NT2/D1 (cell line): ENCODE results near the gene BHLHE23.
"Not testable (repeated sequence)": the region's sequence is repeated elsewhere in the genome, so short reads cannot be mapped to it uniquely, and the experiment has no call there.

Source experiments
- DNase-seq: peaks from one replicate; pipeline ENCODE4 v3.0.0-alpha.2; 2011; ENCODE audit warnings: low read depth, low spot score
- H3K27me3 ChIP-seq: 2 replicates; pipeline ENCODE4 v1.6.0; 2011; ENCODE audit warnings: mild to moderate bottlenecking; ENCODE audit not compliant: insufficient read length, insufficient read depth
- H3K36me3 ChIP-seq: 2 replicates; pipeline ENCODE4 v1.6.1; 2011; ENCODE audit warnings: mild to moderate bottlenecking, low read length, mixed read lengths; ENCODE audit not compliant: insufficient read depth, insufficient read length
- H3K4me1 ChIP-seq: 2 replicates; pipeline ENCODE4 v1.5.1; 2011; ENCODE audit not compliant: insufficient read depth, insufficient read length
- H3K4me3 ChIP-seq: 2 replicates; pipeline ENCODE4 v1.5.1; 2011; ENCODE audit warnings: low read depth; ENCODE audit not compliant: insufficient read length
- H3K9ac ChIP-seq: 2 replicates; pipeline ENCODE4 v1.6.0; 2011; ENCODE audit warnings: low read depth; ENCODE audit not compliant: insufficient read length
- H3K9me3 ChIP-seq: 2 replicates; pipeline ENCODE4 v1.5.1; 2011; ENCODE audit warnings: mild to moderate bottlenecking, low read length; ENCODE audit not compliant: insufficient read depth
- SUZ12 ChIP-seq: IDR thresholded peaks from 2 replicates; pipeline ENCODE4 v1.6.1; 2011; ENCODE audit not compliant: insufficient read length, insufficient read depth; ENCODE audit errors: extremely low read depth
- YY1 ChIP-seq: IDR thresholded peaks from 2 replicates; pipeline ENCODE4 v1.6.1; 2011; ENCODE audit not compliant: insufficient read length, insufficient read depth
- ZNF274 ChIP-seq: IDR thresholded peaks from 2 replicates; pipeline ENCODE4 v1.6.1; 2011; ENCODE audit warnings: mild to moderate bottlenecking, low read depth, low read length

Gene BHLHE23

GRCh38 chr20:62961799-62962198 lies 45.0 kb downstream of the BHLHE23 start:
- H3K27me3 ChIP-seq: no peaks in the 10 kb centered on the region
- H3K36me3 ChIP-seq: no peaks in the 10 kb centered on the region
- no peak for DNase-seq
- H3K9me3 ChIP-seq: no peaks in the 10 kb centered on the region
- TF ChIP-seq YY1: no peak
- peaks cover 24% of the 10 kb centered on the region for H3K4me1 ChIP-seq
- H3K4me3 ChIP-seq: no peak overlapping the region
- no peak overlapping the region for H3K9ac ChIP-seq

GRCh38 chr20:62961310-62961783 lies 45.4 kb downstream of the BHLHE23 start:
- Histone ChIP-seq H3K4me3 (no peak overlapping the region), H3K9me3 (no peaks in the 10 kb centered on the region), H3K27me3 (no peaks in the 10 kb centered on the region), H3K9ac (no peak overlapping the region), H3K36me3 (no peaks in the 10 kb centered on the region), H3K4me1 (peaks cover 24% of the 10 kb centered on the region)
- TF ChIP-seq SUZ12 (no peak), YY1 (no peak), ZNF274 (no peak)
- DNase-seq: no peak

GRCh38 chr20:62960446-62961309 lies 46.1 kb downstream of the BHLHE23 start:
- not testable (repeated sequence) for H3K4me3 ChIP-seq, DNase-seq, H3K36me3 ChIP-seq, H3K27me3 ChIP-seq, H3K9me3 ChIP-seq, H3K9ac ChIP-seq
- H3K4me1 ChIP-seq: peaks cover 29% of the 10 kb centered on the region

- no peaks in the 10 kb centered on the region for H3K9me3 ChIP-seq
- H3K9ac ChIP-seq: no peak overlapping the region
- H3K27me3 ChIP-seq: no peaks in the 10 kb centered on the region
- H3K36me3 ChIP-seq: no peaks in the 10 kb centered on the region
- no peak for DNase-seq
- TF ChIP-seq SUZ12 (no peak), YY1 (no peak), ZNF274 (no peak)
- H3K4me1 ChIP-seq: peaks cover 25% of the 10 kb centered on the region
- no peak overlapping the region for H3K4me3 ChIP-seq
Observed at GRCh38 chr20:62959998-62960436, 46.7 kb downstream of the BHLHE23 start.

- Histone ChIP-seq H3K4me3 (no peak overlapping the region), H3K9me3 (no peaks in the 10 kb centered on the region), H3K36me3 (no peaks in the 10 kb centered on the region), H3K4me1 (peaks cover 29% of the 10 kb centered on the region), H3K9ac (peak overlapping the region; percentile 50), H3K27me3 (no peaks in the 10 kb centered on the region)
- TF ChIP-seq ZNF274: no peak
- no peak for TF ChIP-seq SUZ12
- TF ChIP-seq YY1: no peak
- no peak for DNase-seq
Observed at GRCh38 chr20:62959101-62959971, 47.4 kb downstream of the BHLHE23 start.

GRCh38 chr20:62958388-62959100 lies 48.2 kb downstream of the BHLHE23 start:
- DNase-seq: no peak
- TF ChIP-seq ZNF274 (no peak), YY1 (no peak), SUZ12 (no peak)
- H3K9ac ChIP-seq: peak overlapping the region; percentile 36
- H3K4me3 ChIP-seq: no peak overlapping the region
- H3K27me3 ChIP-seq: no peaks in the 10 kb centered on the region
- no peaks in the 10 kb centered on the region for H3K36me3 ChIP-seq
- no peaks in the 10 kb centered on the region for H3K9me3 ChIP-seq
- H3K4me1 ChIP-seq: peaks cover 32% of the 10 kb centered on the region
